Measurements from ENCODE around the gene PSPN. TPM values are rescaled to one million over a fixed set of nuclear protein-coding genes. Genes with fewer than 3 reads are reported as not detected.
"Not testable (repeated sequence)": the region's sequence is repeated elsewhere in the genome, so short reads cannot be mapped to it uniquely, and the experiment has no call there.

The PSPN gene
- total RNA-seq, 6 experiments from 2014 or later: 1.1 to 2.0 (median 1.5) TPM

- Mint-ChIP-seq H3K27me3 (ENCODE audit: insufficient read depth) (peaks cover 2% of the 10 kb centered on the region; the same call in 1 of the 2 replicates), H3K4me1 (ENCODE audit: low read depth) (peaks cover 15% of the 10 kb centered on the region)
These were observed 2.5 kb downstream of the PSPN start for GRCh38 chr19:6373096-6373812.

GRCh38 chr19:6372594-6373095 is 3.1 kb downstream of the PSPN start, which contains the start of gene ALKBH7:
TSS of gene ALKBH7 (plus strand) at chr19:6372794. CDS start at chr19:6372821, 27 bp downstream.
- Mint-ChIP-seq H3K27ac (peak within 1 kb of the TSS; percentile 93), H3K36me3 (ENCODE audit: low read depth) (peaks cover 8% of the 10 kb centered on the region; the same call in 1 of the 2 replicates), H3K9me3 (no peaks in the 10 kb centered on the region), H3K4me1 (ENCODE audit: low read depth) (peaks cover 12% of the 10 kb centered on the region), H3K4me3 (peak within 1 kb of the TSS; percentile 89), H3K27me3 (ENCODE audit: insufficient read depth) (peaks cover 2% of the 10 kb centered on the region; the same call in 1 of the 2 replicates)
- no peak; the same call in 1 of the 2 replicates for TF ChIP-seq CTCF (IDR thresholded peaks at IDR 0.05)
- DNase-seq: peak; percentile 100

More at GRCh38 chr19:6373096-6373812, 2.5 kb downstream of the PSPN start:
- H3K9me3 Mint-ChIP-seq: no peaks in the 10 kb centered on the region
- DNase-seq: peak; percentile 97
- peak overlapping the region; percentile 89 for H3K4me3 Mint-ChIP-seq
- peaks cover 8% of the 10 kb centered on the region; the same call in 1 of the 2 replicates for H3K36me3 Mint-ChIP-seq (ENCODE audit: low read depth)
- TF ChIP-seq CTCF (IDR thresholded peaks at IDR 0.05): no peak
- H3K27ac Mint-ChIP-seq: peak overlapping the region; percentile 93

GRCh38 chr19:6364353-6364752 is 11.4 kb downstream of the PSPN start:
- Mint-ChIP-seq H3K27ac (no peak overlapping the region), H3K36me3 (ENCODE audit: low read depth) (peaks cover 6% of the 10 kb centered on the region), H3K27me3 (ENCODE audit: insufficient read depth) (peaks cover 7% of the 10 kb centered on the region), H3K4me1 (ENCODE audit: low read depth) (peaks cover 7% of the 10 kb centered on the region), H3K9me3 (no peaks in the 10 kb centered on the region), H3K4me3 (no peak overlapping the region)
- TF ChIP-seq CTCF (IDR thresholded peaks at IDR 0.05): no peak
- DNase-seq: no peak

- no peak for DNase-seq
- Mint-ChIP-seq H3K27me3 (ENCODE audit: insufficient read depth) (peaks cover 9% of the 10 kb centered on the region), H3K4me3 (peak overlapping the region; percentile 96), H3K9me3 (no peaks in the 10 kb centered on the region), H3K27ac (peak overlapping the region; percentile 90), H3K4me1 (ENCODE audit: low read depth) (peaks cover 7% of the 10 kb centered on the region), H3K36me3 (ENCODE audit: low read depth) (peaks cover 5% of the 10 kb centered on the region)
- no peak for TF ChIP-seq CTCF (IDR thresholded peaks at IDR 0.05)
These were observed 13.4 kb downstream of the PSPN start for GRCh38 chr19:6362351-6362801.

GRCh38 chr19:6362027-6362350 is 13.7 kb downstream of the PSPN start:
- H3K27ac Mint-ChIP-seq: peak overlapping the region; percentile 90
- no peaks in the 10 kb centered on the region for H3K9me3 Mint-ChIP-seq
- peaks cover 5% of the 10 kb centered on the region for H3K36me3 Mint-ChIP-seq (ENCODE audit: low read depth)
- no peak for DNase-seq
- no peak for TF ChIP-seq CTCF (IDR thresholded peaks at IDR 0.05)
- H3K27me3 Mint-ChIP-seq (ENCODE audit: insufficient read depth): peaks cover 9% of the 10 kb centered on the region
- peaks cover 7% of the 10 kb centered on the region for H3K4me1 Mint-ChIP-seq (ENCODE audit: low read depth)
- H3K4me3 Mint-ChIP-seq: peak overlapping the region; percentile 96

- H3K9me3 Mint-ChIP-seq; H3K27ac Mint-ChIP-seq; H3K36me3 Mint-ChIP-seq (ENCODE audit: low read depth); H3K4me1 Mint-ChIP-seq (ENCODE audit: low read depth); DNase-seq; H3K27me3 Mint-ChIP-seq (ENCODE audit: insufficient read depth): not testable (repeated sequence)
- peak overlapping the region; percentile 96 for H3K4me3 Mint-ChIP-seq
These were observed 14.9 kb downstream of the PSPN start for GRCh38 chr19:6360857-6361216.

GRCh38 chr19:6360445-6360844 is 15.3 kb downstream of the PSPN start:
- not testable (repeated sequence) for H3K9me3 Mint-ChIP-seq; H3K4me1 Mint-ChIP-seq (ENCODE audit: low read depth); H3K27ac Mint-ChIP-seq; DNase-seq; H3K27me3 Mint-ChIP-seq (ENCODE audit: insufficient read depth); H3K36me3 Mint-ChIP-seq (ENCODE audit: low read depth)
- 0 out of 2 replicates have a peak overlapping the region, but pooled peaks have one; percentile 96 for H3K4me3 Mint-ChIP-seq
